Activated CD4-positive, alpha-beta T cell treated with anti-CD3 and anti-CD28 coated beads for 48 hours (primary cell): Measurements from ENCODE around the gene LRRC3B.

Experiments
- DNase-seq: peaks from one replicate; pipeline ENCODE4 v3.0.0-alpha.2; 2020

Gene LRRC3B

GRCh38 chr3:26713091-26713490, 90.5 kb downstream of the LRRC3B start:
- DNase-seq: no peak

- DNase-seq: no peak
These were observed 91.9 kb downstream of the LRRC3B start for GRCh38 chr3:26714485-26714884.

GRCh38 chr3:26715431-26715830, 92.9 kb downstream of the LRRC3B start:
- DNase-seq: no peak

- DNase-seq: no peak
These were observed 95.7 kb downstream of the LRRC3B start for GRCh38 chr3:26718315-26718714.

- no peak for DNase-seq
These were observed 96.6 kb downstream of the LRRC3B start for GRCh38 chr3:26719134-26719533.

- DNase-seq: no peak
These were observed 98.5 kb downstream of the LRRC3B start for GRCh38 chr3:26721047-26721446.

DNA sequence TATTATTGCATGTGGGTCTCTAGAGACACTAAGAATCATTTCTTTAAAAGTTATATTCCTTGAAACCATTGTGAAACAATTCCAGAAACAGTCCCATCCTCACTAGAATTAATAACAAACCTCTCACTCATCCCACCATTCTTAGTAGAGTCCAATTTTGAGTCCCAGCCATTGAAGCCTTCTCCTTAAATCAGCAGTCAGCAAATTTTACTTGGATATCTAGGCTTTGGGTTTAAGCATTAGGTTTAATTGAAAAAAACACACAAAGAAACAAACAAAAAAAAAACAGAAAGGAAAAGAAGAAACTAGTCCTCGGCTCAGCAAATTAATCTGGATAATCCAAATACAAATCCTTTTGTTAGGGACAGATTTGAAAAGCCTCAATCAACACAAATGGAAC, 109.3 kb downstream of the LRRC3B start:
- DNase-seq: no peak

DNA sequence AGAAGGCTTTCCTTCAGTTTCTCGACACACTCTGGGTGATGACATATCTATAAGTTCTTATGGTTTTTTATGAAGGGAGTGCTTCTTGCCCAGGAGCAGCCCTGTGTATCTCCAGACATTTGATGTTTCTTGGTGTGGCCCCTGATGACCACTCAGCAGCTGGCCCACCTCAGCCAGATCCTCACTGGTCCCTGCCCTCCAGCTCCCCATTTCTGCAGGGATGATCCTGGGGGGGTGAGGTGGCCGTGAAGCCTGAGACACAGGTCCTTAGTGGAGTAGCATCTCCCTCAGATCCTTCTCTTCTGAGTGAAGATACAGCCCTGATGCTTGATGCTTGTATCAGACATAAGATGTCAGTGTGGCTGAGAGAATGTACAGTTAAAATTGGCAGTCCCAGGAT, 127.7 kb downstream of the LRRC3B start:
- DNase-seq: no peak

GRCh38 chr3:26752466-26752865, 129.9 kb downstream of the LRRC3B start:
- no peak for DNase-seq

- no peak for DNase-seq
These were observed 130.5 kb downstream of the LRRC3B start for GRCh38 chr3:26753095-26753494.

DNA sequence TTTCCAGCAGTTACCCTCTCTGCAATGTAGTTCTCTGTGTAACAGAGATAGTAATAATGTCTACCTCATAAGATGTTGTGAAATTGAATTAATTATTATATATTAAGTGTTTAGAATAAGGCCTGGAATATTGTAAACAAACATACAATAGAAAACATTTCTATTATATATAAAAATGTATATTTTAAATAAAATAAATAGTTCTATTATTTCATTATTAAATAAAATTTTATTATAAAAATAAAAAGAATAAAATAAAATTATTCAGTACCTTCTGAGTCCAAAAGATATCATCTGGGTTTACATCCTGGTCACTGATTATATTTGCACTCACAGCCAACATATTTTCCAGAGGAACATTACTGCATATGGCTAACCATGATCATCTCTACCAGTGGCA, 135.4 kb downstream of the LRRC3B start:
- no peak for DNase-seq
